AG04450 (cell line): ENCODE data around the gene POLE. TPM values are rescaled to one million over a fixed set of nuclear protein-coding genes. Genes with fewer than 3 reads are reported as not detected.

Source experiments
- CTCF ChIA-PET: fragments of 300-600, 350-600 bp; formaldehyde crosslinking; extraction: SDS; loops from one replicate; lab custom pipeline; 2022; ENCODE audit warnings: antibody characterized with exemption, inconsistent platforms; lab: Charles Lee
- POLR2A ChIA-PET: fragments of 350-600 bp; formaldehyde crosslinking; extraction: SDS; loops from one replicate; lab custom pipeline; 2021; ENCODE audit warnings: antibody characterized with exemption, inconsistent platforms; lab: Yijun Ruan, JAX
- DNase-seq: peaks from one replicate; pipeline ENCODE4 v3.0.0-alpha.2; 2011; ENCODE audit warnings: low read depth, low spot score
- H3K27ac ChIP-seq: one replicate; pipeline ENCODE4 v1.5.1; 2012; ENCODE audit warnings: low read depth, low read length, control low read depth
- H3K27me3 ChIP-seq: one replicate; pipeline ENCODE4 v1.6.0; 2012; ENCODE audit warnings: low read length; ENCODE audit not compliant: control insufficient read depth, insufficient read depth
- H3K4me3 ChIP-seq: 2 replicates; pipeline ENCODE4 v1.5.1; 2011; ENCODE audit warnings: mild to moderate bottlenecking, low read depth, low read length, control low read depth
- H3K9me3 ChIP-seq: 2 replicates; pipeline ENCODE4 v1.5.1; 2012; ENCODE audit warnings: low read length; ENCODE audit not compliant: control insufficient read depth, insufficient read depth
- polyA plus RNA-seq: library from polyadenylated mRNA; depleted of rRNA; stranded (reverse); fragments of >200 nt; gene quantifications from 2 replicates; pipeline ENCODE4 v1.2.3, GENCODE V29; 2011
- TF ChIP-seq, protein P1 (sequence below): IDR thresholded peaks from 2 replicates; pipeline ENCODE4 v1.5.1; 2011; ENCODE audit warnings: low read depth, low read length, control low read depth, inconsistent platforms

POLE gene
- polyA plus RNA-seq, 1 experiment = 4.1 TPM

DNA sequence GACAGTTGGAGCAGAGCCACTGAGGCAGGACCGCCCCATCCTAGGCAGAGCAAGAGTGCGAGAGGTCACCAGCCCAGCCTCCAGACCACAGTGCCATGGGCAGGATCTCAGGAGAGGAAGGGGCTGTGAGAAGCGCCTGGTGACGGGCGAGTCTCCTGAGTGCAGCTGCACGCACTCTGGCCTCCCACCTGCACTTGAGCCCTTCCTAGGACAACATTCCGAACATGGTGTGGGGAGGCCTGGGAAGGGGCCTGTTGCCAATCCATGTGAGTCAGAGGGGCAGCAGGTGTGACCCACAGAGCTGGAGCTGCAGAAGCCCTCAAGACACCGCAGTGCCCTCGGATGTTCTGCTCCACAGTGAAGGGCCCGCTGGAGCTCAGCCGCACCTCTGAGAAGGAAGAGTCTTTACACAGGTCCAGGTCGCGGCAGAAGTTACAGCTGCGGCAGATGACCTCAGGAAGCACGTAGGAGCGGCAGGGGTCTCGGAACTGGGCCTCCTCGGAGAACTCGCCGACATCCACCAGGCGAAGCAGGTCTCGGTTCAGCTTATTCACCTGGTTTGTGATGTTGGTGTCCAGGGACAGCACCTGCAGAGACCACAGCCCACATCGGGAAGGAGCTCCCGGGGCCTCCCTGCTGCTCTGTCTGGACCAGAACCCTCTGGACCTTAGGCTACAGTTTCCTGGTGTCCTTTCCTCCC, 61.3 kb downstream of the POLE start:
- Histone ChIP-seq H3K27me3 (no peaks in the 10 kb centered on the region), H3K9me3 (no peaks in the 10 kb centered on the region; the same call in 1 of the 2 replicates), H3K4me3 (no peak overlapping the region), H3K27ac (no peak overlapping the region)
- TF ChIP-seq, protein P1, sequence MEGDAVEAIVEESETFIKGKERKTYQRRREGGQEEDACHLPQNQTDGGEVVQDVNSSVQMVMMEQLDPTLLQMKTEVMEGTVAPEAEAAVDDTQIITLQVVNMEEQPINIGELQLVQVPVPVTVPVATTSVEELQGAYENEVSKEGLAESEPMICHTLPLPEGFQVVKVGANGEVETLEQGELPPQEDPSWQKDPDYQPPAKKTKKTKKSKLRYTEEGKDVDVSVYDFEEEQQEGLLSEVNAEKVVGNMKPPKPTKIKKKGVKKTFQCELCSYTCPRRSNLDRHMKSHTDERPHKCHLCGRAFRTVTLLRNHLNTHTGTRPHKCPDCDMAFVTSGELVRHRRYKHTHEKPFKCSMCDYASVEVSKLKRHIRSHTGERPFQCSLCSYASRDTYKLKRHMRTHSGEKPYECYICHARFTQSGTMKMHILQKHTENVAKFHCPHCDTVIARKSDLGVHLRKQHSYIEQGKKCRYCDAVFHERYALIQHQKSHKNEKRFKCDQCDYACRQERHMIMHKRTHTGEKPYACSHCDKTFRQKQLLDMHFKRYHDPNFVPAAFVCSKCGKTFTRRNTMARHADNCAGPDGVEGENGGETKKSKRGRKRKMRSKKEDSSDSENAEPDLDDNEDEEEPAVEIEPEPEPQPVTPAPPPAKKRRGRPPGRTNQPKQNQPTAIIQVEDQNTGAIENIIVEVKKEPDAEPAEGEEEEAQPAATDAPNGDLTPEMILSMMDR = no peak
- DNase-seq = no peak
- ChIA-PET POLR2A (interaction anchor here (1.2 kb wide), 1 partner anchor 11 kb away, joined by 4 read pairs; no protein-coding TSS in a partner anchor), CTCF (interaction anchor here (2.1 to 2.3 kb wide), 2 partner anchors 11 to 13 kb away, joined by 6 to 12 read pairs; no protein-coding TSS in a partner anchor)

DNA sequence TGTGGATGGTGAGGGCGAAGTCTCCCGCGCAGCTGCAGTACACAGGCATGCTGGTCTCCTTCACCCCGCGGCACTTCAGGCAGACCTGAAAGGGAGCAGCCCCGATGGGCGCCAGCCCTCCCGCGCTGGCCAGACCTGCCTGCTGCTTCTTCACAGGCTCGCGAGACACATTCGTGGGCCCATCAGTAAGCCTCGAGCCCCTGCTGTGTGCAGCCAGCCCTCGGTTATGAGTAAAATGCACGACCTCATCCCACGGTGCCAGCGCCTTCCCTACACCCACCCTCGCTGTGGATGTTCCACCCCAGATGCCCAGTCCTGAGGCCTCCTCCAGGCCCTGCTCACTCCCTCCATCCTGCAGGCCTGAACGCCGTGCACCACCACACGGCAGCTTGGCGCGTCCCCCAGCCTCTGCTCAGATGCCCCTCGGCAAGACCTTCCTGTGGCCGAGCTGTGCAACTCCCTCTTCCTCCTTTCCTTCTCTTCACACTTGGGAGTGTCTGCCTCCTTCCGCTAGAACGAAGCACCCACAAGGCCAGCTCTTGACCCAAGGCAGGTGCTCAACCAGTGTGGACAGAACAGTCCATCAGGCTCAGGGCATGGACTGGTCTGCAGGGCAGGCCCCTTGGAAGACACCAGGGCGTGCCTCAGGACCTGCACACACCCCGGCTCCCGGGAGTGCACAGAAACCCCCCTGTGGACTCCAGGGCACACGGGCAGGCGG, 62.1 kb downstream of the POLE start:
- H3K4me3 ChIP-seq = no peak overlapping the region
- peaks cover 3% of the 10 kb centered on the region for H3K27me3 ChIP-seq
- POLR2A ChIA-PET = interaction anchor here (1.2 kb wide), 1 partner anchor 10 kb away, joined by 4 read pairs; no protein-coding TSS in a partner anchor
- no peaks in the 10 kb centered on the region; the same call in 1 of the 2 replicates for H3K9me3 ChIP-seq
- CTCF ChIA-PET = interaction anchor here (2.1 to 2.3 kb wide), 2 partner anchors 10 to 14 kb away, joined by 6 to 12 read pairs; no protein-coding TSS in a partner anchor
- TF ChIP-seq, protein P1 = no peak
- H3K27ac ChIP-seq = no peak overlapping the region
- DNase-seq = no peak

DNA sequence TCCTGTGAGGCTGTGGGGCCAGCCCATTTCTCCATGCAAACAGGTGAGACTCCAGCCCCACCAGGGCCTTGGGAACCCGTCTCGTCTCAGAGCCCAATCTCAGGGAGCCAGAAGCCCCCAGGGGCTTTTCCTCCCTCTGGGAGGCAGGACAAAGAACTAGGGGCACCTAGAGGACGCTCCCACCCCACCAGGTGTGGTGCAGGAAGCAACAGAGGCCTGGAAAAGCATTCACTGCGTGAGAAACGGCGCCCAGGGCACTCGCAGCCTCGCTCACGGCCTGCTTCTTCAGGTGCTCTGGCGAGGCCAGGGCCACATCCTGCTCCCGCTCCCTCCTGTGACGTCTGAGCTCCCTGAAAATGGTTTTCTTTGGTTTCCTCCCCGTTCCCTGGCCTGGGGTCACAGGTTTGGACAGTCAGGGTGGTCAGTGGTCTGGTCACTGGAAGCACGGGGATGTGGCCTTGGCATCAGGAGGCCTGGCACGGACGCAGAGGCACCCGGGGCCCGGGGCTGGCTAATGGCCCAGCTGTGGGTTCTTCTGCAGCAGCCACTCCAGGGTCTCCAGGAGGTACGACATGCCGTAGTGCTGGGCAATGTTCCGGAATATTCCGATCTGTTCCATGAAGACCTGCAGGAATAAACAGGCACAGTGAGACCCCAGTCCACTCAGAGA, 62.8 kb downstream of the POLE start:
- POLR2A ChIA-PET = interaction anchor here (0.6 kb wide), 1 partner anchor 28 kb away, joined by 7 read pairs; no protein-coding TSS in a partner anchor
- DNase-seq = no peak

DNA sequence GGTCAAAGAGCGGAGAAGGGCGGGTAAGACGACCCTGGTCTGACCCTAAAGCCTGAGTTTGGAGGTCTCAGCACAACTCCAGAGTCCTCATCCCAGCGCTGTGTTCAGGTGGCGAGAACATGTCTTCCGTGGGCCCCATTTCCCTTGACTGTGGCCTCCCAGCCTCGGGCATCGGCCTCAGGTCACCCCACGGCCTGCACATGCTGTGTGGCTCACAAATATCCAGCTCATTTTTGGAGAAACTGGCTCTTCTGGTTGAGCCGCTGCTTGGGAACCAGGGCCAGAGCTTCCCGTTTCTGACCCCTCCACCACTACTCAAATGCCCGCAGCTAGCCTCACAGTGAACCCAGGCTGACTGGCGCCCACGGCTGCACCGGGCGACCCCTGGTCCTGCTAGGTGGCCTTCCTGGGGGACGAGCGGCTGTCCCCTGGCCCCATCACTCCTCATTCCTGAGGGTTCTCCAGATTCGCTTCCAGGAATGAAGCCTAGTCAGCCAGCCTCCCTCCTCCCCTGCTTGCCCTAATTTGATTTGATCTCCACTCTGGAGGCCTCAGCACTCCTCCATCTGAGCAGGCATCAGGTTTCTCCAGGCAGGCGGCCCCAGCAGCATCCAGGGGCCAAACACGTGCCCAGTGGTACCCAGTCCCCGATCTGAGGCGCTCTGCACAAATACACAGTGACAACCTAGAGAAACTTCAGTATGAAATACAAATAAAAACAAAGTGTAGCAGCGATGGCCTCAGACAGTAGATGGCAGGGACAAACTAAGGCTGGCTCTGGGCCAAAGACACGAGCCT, 63.9 kb downstream of the POLE start:
- DNase-seq = no peak
- H3K4me3 ChIP-seq = no peak overlapping the region
- no peaks in the 10 kb centered on the region; the same call in 1 of the 2 replicates for H3K9me3 ChIP-seq
- POLR2A ChIA-PET = interaction anchor here (0.9 kb wide), 1 partner anchor 13 kb away, joined by 4 read pairs; the partner anchor contains the start of gene LRCOL1
- TF ChIP-seq, protein P1 = no peak
- peaks cover 13% of the 10 kb centered on the region for H3K27me3 ChIP-seq
- peak overlapping the region; percentile 86 for H3K27ac ChIP-seq
- CTCF ChIA-PET = interaction anchor here (1.2 to 2.9 kb wide), 3 partner anchors 15 to 208 kb away, joined by 4 to 9 read pairs (median 6); no protein-coding TSS in a partner anchor

More for the DNA sequence above, 62.8 kb downstream of the POLE start:
- TF ChIP-seq, protein P1 = no peak
- H3K27ac ChIP-seq = no peak overlapping the region
- CTCF ChIA-PET = interaction anchor here (2.1 kb wide), 1 partner anchor 10 kb away, joined by 12 read pairs; no protein-coding TSS in a partner anchor
- H3K9me3 ChIP-seq = no peaks in the 10 kb centered on the region; the same call in 1 of the 2 replicates
- no peak overlapping the region for H3K4me3 ChIP-seq
- H3K27me3 ChIP-seq = peaks cover 10% of the 10 kb centered on the region
